SK-N-SH (cell line): Measurements from ENCODE around the gene TAAR2. TPM values are rescaled to one million over a fixed set of nuclear protein-coding genes. Genes with fewer than 3 reads are reported as not detected.

Source experiments
- CTCF ChIA-PET: fragments of 300-600, 350-600 bp; formaldehyde crosslinking; extraction: SDS; loops from one replicate; lab custom pipeline; 2021; lab: Yijun Ruan, JAX
- POLR2A ChIA-PET: fragments of 350-600 bp; sonication (Branson Sonifier 250); formaldehyde crosslinking; extraction: SDS; loops from one replicate; lab custom pipeline; 2020; ENCODE audit warnings: antibody characterized with exemption, inconsistent platforms; lab: Yijun Ruan, JAX
- DNase-seq: peaks from one replicate; pipeline ENCODE4 v3.0.0; 2012
- H2AFZ ChIP-seq: fragments of 200-600 bp; sonication (generic); 2 replicates; pipeline ENCODE4 v1.8.1; 2016; ENCODE audit warnings: antibody characterized with exemption, mild to moderate bottlenecking, low read depth
- H3F3A ChIP-seq: fragments of 200-600 bp; sonication (generic); replicated peaks from 2 replicates; pipeline ENCODE3; 2016; ENCODE audit warnings: antibody characterized with exemption, mild to moderate bottlenecking; ENCODE audit not compliant: insufficient read depth
- H3K27ac ChIP-seq, 2 experiments: fragments of 200-500 bp in 1 of 2; fragments of 200-600 bp in 1 of 2; sonication (Bioruptor generic) in 1 of 2; sonication (generic), shearing (Covaris generic) in 1 of 2; 2 replicates each; pipeline versions ENCODE4 v1.5.1 to v1.6.1; 2014 to 2016; ENCODE audit warnings: low read depth in 2 of 2, inconsistent platforms in 1 of 2, low read length in 1 of 2, mild to moderate bottlenecking in 1 of 2, mixed read lengths in 1 of 2
- H3K27me3 ChIP-seq: fragments of 200-600 bp; sonication (generic), shearing (Covaris generic); 2 replicates; pipeline ENCODE4 v1.6.1; 2016; ENCODE audit warnings: mixed run types; ENCODE audit not compliant: insufficient read depth
- H3K36me3 ChIP-seq, 2 experiments: fragments of 200-500 bp in 1 of 2; fragments of 200-600 bp in 1 of 2; sonication (Bioruptor generic) in 1 of 2; sonication (generic) in 1 of 2; replicated peaks in 1 of 2; 2 replicates each; pipeline versions ENCODE3 to v1.5.1; 2014 to 2016; ENCODE audit warnings: low read length in 1 of 2, mild to moderate bottlenecking in 1 of 2; ENCODE audit not compliant: insufficient read depth in 2 of 2, control insufficient read depth in 1 of 2
- H3K4me1 ChIP-seq, 2 experiments: fragments of 200-500 bp in 1 of 2; fragments of 200-600 bp in 1 of 2; sonication (Bioruptor generic) in 1 of 2; sonication (generic), shearing (Covaris generic) in 1 of 2; 2 replicates each; pipeline versions ENCODE4 v1.5.1 to v1.6.1; 2014 to 2016; ENCODE audit warnings: low read depth in 1 of 2, low read length in 1 of 2, mixed run types in 1 of 2; ENCODE audit not compliant: insufficient read depth in 2 of 2, control insufficient read depth in 1 of 2
- H3K4me2 ChIP-seq: fragments of 200-600 bp; sonication (generic), shearing (Covaris generic); 2 replicates; pipeline ENCODE4 v1.6.1; 2017; ENCODE audit warnings: mixed run types
- H3K4me3 ChIP-seq, 2 experiments: fragments of 200-500 bp in 1 of 2; fragments of 200-600 bp in 1 of 2; sonication (Bioruptor generic) in 1 of 2; sonication (generic), shearing (Covaris generic) in 1 of 2; 2 replicates each; pipeline versions ENCODE4 v1.5.1 to v1.8.1; 2014 to 2016; ENCODE audit warnings: low read depth in 2 of 2, inconsistent platforms in 1 of 2, low read length in 1 of 2, mild to moderate bottlenecking in 1 of 2, mixed read lengths in 1 of 2, moderate library complexity in 1 of 2
- H3K79me2 ChIP-seq: fragments of 200-600 bp; sonication (generic); 2 replicates; pipeline ENCODE4 v1.8.1; 2017; ENCODE audit warnings: mild to moderate bottlenecking; ENCODE audit not compliant: insufficient read depth
- H3K9ac ChIP-seq: fragments of 200-600 bp; sonication (generic); 2 replicates; pipeline ENCODE4 v1.6.1; 2017; ENCODE audit warnings: mixed run types
- H3K9me2 ChIP-seq: fragments of 200-600 bp; sonication (generic); 2 replicates; pipeline ENCODE4 v1.6.1; 2017; ENCODE audit warnings: mixed run types
- H3K9me3 ChIP-seq: fragments of 200-600 bp; sonication (generic); 2 replicates; pipeline ENCODE4 v1.6.1; 2017; ENCODE audit warnings: mixed run types, mild to moderate bottlenecking, moderate library complexity
- H4K20me1 ChIP-seq: fragments of 200-600 bp; sonication (generic); 2 replicates; pipeline ENCODE4 v1.6.1; 2017; ENCODE audit warnings: mild to moderate bottlenecking, mixed run types; ENCODE audit not compliant: insufficient read depth
- CHD2 ChIP-seq: fragments of 150-350 bp; IDR thresholded peaks from 2 replicates; pipeline ENCODE4 v1.6.1; 2018; ENCODE audit warnings: low read length; ENCODE audit not compliant: partially characterized antibody
- FOSL2 ChIP-seq: IDR thresholded peaks from 2 replicates; pipeline ENCODE4 v1.4.0; 2012; ENCODE audit warnings: low read depth, mild to moderate bottlenecking, moderate library complexity, borderline replicate concordance
- FOXM1 ChIP-seq: IDR thresholded peaks from 2 replicates; pipeline ENCODE4 v1.4.0; 2012; ENCODE audit warnings: low read depth, mild to moderate bottlenecking
- IRF3 ChIP-seq: fragments of 150-350 bp; IDR thresholded peaks from 2 replicates; pipeline ENCODE4 v1.6.1; 2016; ENCODE audit warnings: mild to moderate bottlenecking, low read depth, low read length
- JUND ChIP-seq: IDR thresholded peaks from 2 replicates; pipeline ENCODE4 v1.4.0; 2012
- MAX ChIP-seq: IDR thresholded peaks from 2 replicates; pipeline ENCODE4 v1.4.0; 2012; ENCODE audit warnings: low read depth
- MEF2A ChIP-seq: IDR thresholded peaks from 2 replicates; pipeline ENCODE4 v1.4.0; 2012; ENCODE audit warnings: low read depth, borderline replicate concordance
- NFIC ChIP-seq: IDR thresholded peaks from 2 replicates; pipeline ENCODE4 v1.4.0; 2012; ENCODE audit warnings: borderline replicate concordance
- PBX3 ChIP-seq: IDR thresholded peaks from 2 replicates; pipeline ENCODE4; 2012
- POLR2AphosphoS5 ChIP-seq: IDR thresholded peaks from 2 replicates; pipeline ENCODE4 v1.6.1; 2012; ENCODE audit warnings: low read depth, low read length
- RXRA ChIP-seq: IDR thresholded peaks from 2 replicates; pipeline ENCODE4 v1.4.0; 2012; ENCODE audit warnings: low read depth, mild to moderate bottlenecking, borderline replicate concordance
- TAF1 ChIP-seq: IDR thresholded peaks from 2 replicates; pipeline ENCODE4 v1.6.1; 2012; ENCODE audit warnings: low read depth, mild to moderate bottlenecking, low read length, moderate library complexity, borderline replicate concordance
- WGBS: methylation state at CpG from one replicate; pipeline ENCODE4 v1.1.6; 2017; ENCODE audit warnings: low lambda C conversion rate; 5-methylcytosine and 5-hydroxymethylcytosine counted together
- polyA plus RNA-seq, 3 experiments: library from polyadenylated mRNA; depleted of rRNA; stranded (reverse); fragments of >200 nt; gene quantifications; 2 replicates each; pipeline ENCODE4 v1.2.3, GENCODE V29; 2012

Gene TAAR2
- polyA plus RNA-seq, 1 of the 3 experiments (the other 2 are of a cell fraction): not detected

- Histone ChIP-seq H3K4me1 (no peaks in the 10 kb centered on the region), H3K9me2 (no peaks in the 10 kb centered on the region), H3K9me3 (no peaks in the 10 kb centered on the region), H2AFZ (no peak overlapping the region), H3K79me2 (no peaks in the 10 kb centered on the region), H4K20me1 (no peaks in the 10 kb centered on the region), H3K27me3 (no peaks in the 10 kb centered on the region), H3K36me3 (no peaks in the 10 kb centered on the region), H3K4me2 (no peak overlapping the region), H3K4me3 (no peak overlapping the region), H3K27ac (no peak overlapping the region), H3K9ac (no peak overlapping the region), H3F3A (no peaks in the 10 kb centered on the region)
- CTCF ChIA-PET: no interaction called here
- no peak for DNase-seq
- POLR2A ChIA-PET: no interaction called here
- TF ChIP-seq RXRA (no peak), IRF3 (no peak), JUND (no peak), POLR2AphosphoS5 (no peak), TAF1 (no peak), NFIC (no peak), FOSL2 (no peak), MAX (no peak)
- 24% methylated on average over 1 of the region's 1 CpG for WGBS
These were observed 39.6 kb upstream of the TAAR2 start for GRCh38 chr6:132663661-132664060.

GRCh38 chr6:132661906-132662305 lies 37.8 kb upstream of the TAAR2 start:
- no peak overlapping the region for H3K4me3 ChIP-seq
- WGBS: 7% methylated on average over 4 of the region's 4 CpGs
- H3K36me3 ChIP-seq: no peaks in the 10 kb centered on the region
- no peaks in the 10 kb centered on the region for H3K27me3 ChIP-seq
- no peak overlapping the region for H3K27ac ChIP-seq
- no peaks in the 10 kb centered on the region for H3F3A ChIP-seq
- H3K79me2 ChIP-seq: no peaks in the 10 kb centered on the region
- DNase-seq: no peak
- ChIA-PET CTCF (no interaction called here), POLR2A (no interaction called here)
- no peaks in the 10 kb centered on the region for H3K9me3 ChIP-seq
- no peaks in the 10 kb centered on the region for H4K20me1 ChIP-seq
- no peak overlapping the region for H2AFZ ChIP-seq
- no peak for TF ChIP-seq FOXM1
- TF ChIP-seq CHD2: no peak
- no peak for TF ChIP-seq PBX3
- no peak for TF ChIP-seq MEF2A
- H3K4me1 ChIP-seq: no peaks in the 10 kb centered on the region
- no peaks in the 10 kb centered on the region for H3K9me2 ChIP-seq
- no peak overlapping the region for H3K9ac ChIP-seq
- no peak overlapping the region for H3K4me2 ChIP-seq
